Measurements from ENCODE around the gene VSIG2.

Gene VSIG2

DNA sequence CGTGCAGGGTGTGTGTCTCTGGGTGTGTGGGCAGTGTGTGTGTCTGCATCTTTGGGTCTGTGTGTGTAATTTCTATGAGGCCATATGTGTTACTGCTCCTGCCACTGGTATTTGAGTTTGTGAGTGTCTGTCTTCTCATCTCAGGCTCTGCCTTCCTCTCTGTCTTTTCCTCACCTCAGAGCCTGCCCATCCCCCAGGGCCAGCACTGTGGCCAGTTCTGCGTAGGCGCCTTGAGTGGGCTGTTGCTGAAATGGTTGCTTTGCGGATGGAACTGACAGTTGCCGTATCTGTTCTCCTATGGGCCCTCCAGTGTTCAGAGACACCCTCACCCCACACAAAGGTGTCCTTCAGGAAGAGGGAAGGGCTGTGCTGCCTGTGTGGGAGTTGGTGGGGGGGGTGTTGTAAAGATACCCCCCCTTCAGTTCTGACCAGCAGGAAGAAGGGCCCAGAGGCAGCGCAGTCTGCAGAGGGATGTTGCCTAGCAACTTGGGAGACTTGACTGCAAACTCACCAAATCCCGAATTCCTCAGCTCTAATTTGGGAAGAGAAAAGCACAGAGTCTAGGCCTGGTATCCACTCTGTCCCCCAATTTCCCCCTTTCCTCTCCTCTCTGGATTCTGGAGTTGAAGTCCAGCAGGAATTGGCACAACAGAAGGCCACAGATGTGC is 14.3 kb downstream of the VSIG2 start:
- no peak for ATAC-seq
- no peak for TF ChIP-seq ESRRG (CRISPR knock-in tag; IDR thresholded peaks at IDR 0.05)
- TF ChIP-seq ZNF70 (CRISPR knock-in tag; IDR thresholded peaks at IDR 0.05), result no peak
- no peak for TF ChIP-seq ZNF8 (CRISPR knock-in tag; IDR thresholded peaks at IDR 0.05)
- TF ChIP-seq PPARA (CRISPR knock-in tag; IDR thresholded peaks at IDR 0.05; ENCODE audit: borderline replicate concordance), result no peak
- no peak for TF ChIP-seq ZFP30 (CRISPR knock-in tag; IDR thresholded peaks at IDR 0.05)
- TF ChIP-seq RARB (CRISPR knock-in tag; IDR thresholded peaks at IDR 0.05), result no peak
- TF ChIP-seq SNAI2 (CRISPR knock-in tag; IDR thresholded peaks at IDR 0.05), result no peak
- TF ChIP-seq GLIS3 (CRISPR knock-in tag; IDR thresholded peaks at IDR 0.05), result no peak
- TF ChIP-seq, protein P1, sequence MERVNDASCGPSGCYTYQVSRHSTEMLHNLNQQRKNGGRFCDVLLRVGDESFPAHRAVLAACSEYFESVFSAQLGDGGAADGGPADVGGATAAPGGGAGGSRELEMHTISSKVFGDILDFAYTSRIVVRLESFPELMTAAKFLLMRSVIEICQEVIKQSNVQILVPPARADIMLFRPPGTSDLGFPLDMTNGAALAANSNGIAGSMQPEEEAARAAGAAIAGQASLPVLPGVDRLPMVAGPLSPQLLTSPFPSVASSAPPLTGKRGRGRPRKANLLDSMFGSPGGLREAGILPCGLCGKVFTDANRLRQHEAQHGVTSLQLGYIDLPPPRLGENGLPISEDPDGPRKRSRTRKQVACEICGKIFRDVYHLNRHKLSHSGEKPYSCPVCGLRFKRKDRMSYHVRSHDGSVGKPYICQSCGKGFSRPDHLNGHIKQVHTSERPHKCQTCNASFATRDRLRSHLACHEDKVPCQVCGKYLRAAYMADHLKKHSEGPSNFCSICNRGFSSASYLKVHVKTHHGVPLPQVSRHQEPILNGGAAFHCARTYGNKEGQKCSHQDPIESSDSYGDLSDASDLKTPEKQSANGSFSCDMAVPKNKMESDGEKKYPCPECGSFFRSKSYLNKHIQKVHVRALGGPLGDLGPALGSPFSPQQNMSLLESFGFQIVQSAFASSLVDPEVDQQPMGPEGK (CRISPR knock-in tag; IDR thresholded peaks at IDR 0.05; ENCODE audit: borderline replicate concordance), result no peak

DNA sequence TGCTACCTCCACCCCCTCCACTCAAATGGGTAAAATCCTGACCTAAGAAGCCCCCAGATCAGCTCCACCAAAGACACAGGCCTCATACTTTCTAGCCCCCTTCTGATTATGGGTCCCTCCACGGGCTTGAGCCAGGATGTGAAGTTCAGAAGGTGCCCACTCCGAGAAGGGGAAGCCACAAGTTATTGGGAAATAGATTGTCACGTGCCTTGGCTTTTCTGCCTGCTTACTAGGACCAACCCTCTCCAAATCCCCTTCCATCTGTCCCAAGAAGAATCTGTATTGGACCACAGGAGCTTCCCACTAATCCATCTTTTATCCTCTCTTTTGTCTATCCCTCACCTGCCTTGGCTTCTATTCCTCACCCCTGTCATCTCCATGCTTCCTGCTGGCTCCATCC is 15.3 kb downstream of the VSIG2 start:
- ATAC-seq, result no peak
- TF ChIP-seq SNAI2 (CRISPR knock-in tag; IDR thresholded peaks at IDR 0.05) (no peak), ZNF565 (CRISPR knock-in tag; conservative IDR thresholded peaks at IDR 0.05; ENCODE audit: low read depth) (no peak), ISL1 (CRISPR knock-in tag; IDR thresholded peaks at IDR 0.05) (no peak), CSDC2 (CRISPR knock-in tag; IDR thresholded peaks at IDR 0.05) (no peak), ZFP30 (CRISPR knock-in tag; IDR thresholded peaks at IDR 0.05) (no peak), ESRRG (CRISPR knock-in tag; IDR thresholded peaks at IDR 0.05) (no peak), ZNF70 (CRISPR knock-in tag; IDR thresholded peaks at IDR 0.05) (no peak), ZFP3 (CRISPR knock-in tag; IDR thresholded peaks at IDR 0.05) (no peak), ZC3H10 (CRISPR knock-in tag; IDR thresholded peaks at IDR 0.05) (no peak), TOX (CRISPR knock-in tag; IDR thresholded peaks at IDR 0.05; ENCODE audit: borderline replicate concordance) (no peak)
- TF ChIP-seq, protein P2, sequence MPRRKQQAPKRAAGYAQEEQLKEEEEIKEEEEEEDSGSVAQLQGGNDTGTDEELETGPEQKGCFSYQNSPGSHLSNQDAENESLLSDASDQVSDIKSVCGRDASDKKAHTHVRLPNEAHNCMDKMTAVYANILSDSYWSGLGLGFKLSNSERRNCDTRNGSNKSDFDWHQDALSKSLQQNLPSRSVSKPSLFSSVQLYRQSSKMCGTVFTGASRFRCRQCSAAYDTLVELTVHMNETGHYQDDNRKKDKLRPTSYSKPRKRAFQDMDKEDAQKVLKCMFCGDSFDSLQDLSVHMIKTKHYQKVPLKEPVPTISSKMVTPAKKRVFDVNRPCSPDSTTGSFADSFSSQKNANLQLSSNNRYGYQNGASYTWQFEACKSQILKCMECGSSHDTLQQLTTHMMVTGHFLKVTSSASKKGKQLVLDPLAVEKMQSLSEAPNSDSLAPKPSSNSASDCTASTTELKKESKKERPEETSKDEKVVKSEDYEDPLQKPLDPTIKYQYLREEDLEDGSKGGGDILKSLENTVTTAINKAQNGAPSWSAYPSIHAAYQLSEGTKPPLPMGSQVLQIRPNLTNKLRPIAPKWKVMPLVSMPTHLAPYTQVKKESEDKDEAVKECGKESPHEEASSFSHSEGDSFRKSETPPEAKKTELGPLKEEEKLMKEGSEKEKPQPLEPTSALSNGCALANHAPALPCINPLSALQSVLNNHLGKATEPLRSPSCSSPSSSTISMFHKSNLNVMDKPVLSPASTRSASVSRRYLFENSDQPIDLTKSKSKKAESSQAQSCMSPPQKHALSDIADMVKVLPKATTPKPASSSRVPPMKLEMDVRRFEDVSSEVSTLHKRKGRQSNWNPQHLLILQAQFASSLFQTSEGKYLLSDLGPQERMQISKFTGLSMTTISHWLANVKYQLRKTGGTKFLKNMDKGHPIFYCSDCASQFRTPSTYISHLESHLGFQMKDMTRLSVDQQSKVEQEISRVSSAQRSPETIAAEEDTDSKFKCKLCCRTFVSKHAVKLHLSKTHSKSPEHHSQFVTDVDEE (CRISPR knock-in tag; IDR thresholded peaks at IDR 0.05), result no peak
- TF ChIP-seq, protein P3, sequence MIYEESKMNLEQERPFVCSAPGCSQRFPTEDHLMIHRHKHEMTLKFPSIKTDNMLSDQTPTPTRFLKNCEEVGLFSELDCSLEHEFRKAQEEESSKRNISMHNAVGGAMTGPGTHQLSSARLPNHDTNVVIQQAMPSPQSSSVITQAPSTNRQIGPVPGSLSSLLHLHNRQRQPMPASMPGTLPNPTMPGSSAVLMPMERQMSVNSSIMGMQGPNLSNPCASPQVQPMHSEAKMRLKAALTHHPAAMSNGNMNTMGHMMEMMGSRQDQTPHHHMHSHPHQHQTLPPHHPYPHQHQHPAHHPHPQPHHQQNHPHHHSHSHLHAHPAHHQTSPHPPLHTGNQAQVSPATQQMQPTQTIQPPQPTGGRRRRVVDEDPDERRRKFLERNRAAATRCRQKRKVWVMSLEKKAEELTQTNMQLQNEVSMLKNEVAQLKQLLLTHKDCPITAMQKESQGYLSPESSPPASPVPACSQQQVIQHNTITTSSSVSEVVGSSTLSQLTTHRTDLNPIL (CRISPR knock-in tag; IDR thresholded peaks at IDR 0.05; ENCODE audit: low read depth), result no peak
- TF ChIP-seq, protein P4, sequence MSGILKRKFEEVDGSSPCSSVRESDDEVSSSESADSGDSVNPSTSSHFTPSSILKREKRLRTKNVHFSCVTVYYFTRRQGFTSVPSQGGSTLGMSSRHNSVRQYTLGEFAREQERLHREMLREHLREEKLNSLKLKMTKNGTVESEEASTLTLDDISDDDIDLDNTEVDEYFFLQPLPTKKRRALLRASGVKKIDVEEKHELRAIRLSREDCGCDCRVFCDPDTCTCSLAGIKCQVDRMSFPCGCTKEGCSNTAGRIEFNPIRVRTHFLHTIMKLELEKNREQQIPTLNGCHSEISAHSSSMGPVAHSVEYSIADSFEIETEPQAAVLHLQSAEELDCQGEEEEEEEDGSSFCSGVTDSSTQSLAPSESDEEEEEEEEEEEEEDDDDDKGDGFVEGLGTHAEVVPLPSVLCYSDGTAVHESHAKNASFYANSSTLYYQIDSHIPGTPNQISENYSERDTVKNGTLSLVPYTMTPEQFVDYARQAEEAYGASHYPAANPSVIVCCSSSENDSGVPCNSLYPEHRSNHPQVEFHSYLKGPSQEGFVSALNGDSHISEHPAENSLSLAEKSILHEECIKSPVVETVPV (CRISPR knock-in tag; IDR thresholded peaks at IDR 0.05), result no peak

DNA sequence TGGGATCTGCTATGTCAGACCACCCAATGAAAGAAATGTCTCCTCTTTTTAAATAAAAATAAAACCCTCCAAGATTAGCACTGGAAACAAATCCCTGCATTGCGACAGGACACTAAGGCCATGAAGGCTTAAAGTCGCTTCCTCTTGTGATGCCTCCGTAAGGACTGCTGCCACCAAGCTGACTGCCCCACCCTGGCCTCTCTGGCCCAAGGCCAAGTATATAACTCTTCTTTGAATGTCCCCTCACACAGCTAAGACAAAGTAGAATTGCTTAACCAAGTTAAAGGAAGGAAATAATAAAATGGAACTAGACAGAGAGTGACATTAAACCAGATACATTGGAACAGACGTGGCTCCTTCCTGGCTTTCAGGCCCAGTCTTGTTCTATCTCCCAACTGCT is 19.8 kb downstream of the VSIG2 start:
- TF ChIP-seq ZC3H10 (CRISPR knock-in tag; IDR thresholded peaks at IDR 0.05) (no peak), ARNTL (CRISPR knock-in tag; IDR thresholded peaks at IDR 0.05; ENCODE audit: borderline replicate concordance, low read depth) (no peak), ZNF565 (CRISPR knock-in tag; conservative IDR thresholded peaks at IDR 0.05; ENCODE audit: low read depth) (no peak), GLIS3 (CRISPR knock-in tag; IDR thresholded peaks at IDR 0.05) (no peak), BACH2 (CRISPR knock-in tag; IDR thresholded peaks at IDR 0.05; ENCODE audit: borderline replicate concordance) (no peak), ZFP30 (CRISPR knock-in tag; IDR thresholded peaks at IDR 0.05) (no peak), ZFP3 (CRISPR knock-in tag; IDR thresholded peaks at IDR 0.05) (no peak), OSR1 (CRISPR knock-in tag; IDR thresholded peaks at IDR 0.05) (no peak), ZNF70 (CRISPR knock-in tag; IDR thresholded peaks at IDR 0.05) (no peak), ZNF8 (CRISPR knock-in tag; IDR thresholded peaks at IDR 0.05) (no peak), ISL1 (CRISPR knock-in tag; IDR thresholded peaks at IDR 0.05) (no peak), RARB (CRISPR knock-in tag; IDR thresholded peaks at IDR 0.05) (no peak), TOX (CRISPR knock-in tag; IDR thresholded peaks at IDR 0.05; ENCODE audit: borderline replicate concordance) (no peak)
- TF ChIP-seq, protein P4 (CRISPR knock-in tag; IDR thresholded peaks at IDR 0.05), result no peak
- no peak for ATAC-seq
